Left ventricle myocardium superior (tissue), 1 donor: ENCODE measurements around the gene MAMLD1. TPM values are rescaled to one million over a fixed set of nuclear protein-coding genes. Genes with fewer than 3 reads are reported as not detected.

Source experiments
- ATAC-seq: fragments of 200-7000 bp; cut with Tn5 transposase; one replicate; pipeline ENCODE4 v1.9.1; 2020; ENCODE audit warnings: mild to moderate bottlenecking, moderate library complexity
- DNase-seq: peaks from one replicate; pipeline ENCODE4 v3.0.0-alpha.2; 2020
- intact Hi-C: fragments of 100-400 bp; cut with micrococcal nuclease; formaldehyde crosslinking; loops from one replicate; pipeline ENCODE4 v1.11.0; 2022
- total RNA-seq: library from RNA; stranded (reverse); fragmentation: NEBNext Ultra II Directional; extraction: Animal tissue kit (Norgen Biotek cat#: 25700); gene quantifications from one replicate; pipeline ENCODE4 v1.2.1, GENCODE V29; 2021
- donor health status: DM: no; HTN: yes; CAD: no; lungs with severe emphysema.

MAMLD1 gene
- total RNA-seq, 1 donor from 2014 or later: 2.3 TPM

DNA sequence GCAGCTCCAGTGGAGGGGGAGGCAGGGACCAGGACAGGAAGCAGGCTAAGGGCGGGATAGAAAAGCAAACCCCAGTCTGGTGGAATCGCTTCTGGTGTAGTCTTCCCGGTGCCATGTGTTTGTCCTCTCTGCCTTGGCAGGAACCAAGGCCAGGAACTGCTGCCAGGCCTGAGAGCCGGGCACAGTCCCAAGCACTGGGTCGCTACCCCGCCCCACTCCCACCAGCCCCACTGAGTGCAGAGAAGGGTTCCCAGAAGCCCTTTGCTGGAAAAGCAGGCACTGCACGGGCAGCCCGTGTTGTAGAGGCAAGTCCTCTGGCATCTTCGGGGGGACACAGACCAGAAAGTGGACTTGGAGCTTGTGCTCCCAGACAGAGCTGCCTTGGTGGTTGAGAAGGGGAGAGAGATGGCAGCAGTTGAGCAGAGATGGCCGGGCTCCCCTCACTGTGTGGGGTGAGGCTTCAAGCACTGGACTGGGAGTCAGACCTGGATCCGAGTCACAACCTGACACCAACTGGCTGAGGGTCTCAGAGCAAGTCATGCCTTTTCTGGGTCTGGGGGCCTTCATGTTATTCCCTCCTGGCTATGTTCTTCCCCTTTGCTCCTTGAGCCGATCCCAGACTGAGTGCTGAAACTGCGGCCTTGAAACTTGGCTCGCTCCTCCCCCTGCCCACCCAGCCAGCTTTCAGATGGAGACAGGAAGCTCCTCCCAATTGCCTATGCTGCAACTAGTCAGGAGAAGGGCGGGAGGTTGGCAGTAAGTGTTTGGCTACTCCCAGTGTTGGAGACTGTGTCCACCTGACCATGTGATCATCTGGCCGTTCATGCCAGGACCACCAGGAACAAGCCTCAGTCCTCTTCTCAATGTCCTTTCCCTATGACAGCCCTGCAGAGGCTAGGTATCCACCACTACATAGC, 145.6 kb downstream of the MAMLD1 start:
- ATAC-seq (peak; percentile 91), DNase-seq (peak; percentile 78)
- intact Hi-C loops: no loop called here

GRCh38 chrX:150509703-150510102, 146.6 kb downstream of the MAMLD1 start:
- ATAC-seq (no peak), DNase-seq (no peak)
- intact Hi-C loops: no loop called here

DNA sequence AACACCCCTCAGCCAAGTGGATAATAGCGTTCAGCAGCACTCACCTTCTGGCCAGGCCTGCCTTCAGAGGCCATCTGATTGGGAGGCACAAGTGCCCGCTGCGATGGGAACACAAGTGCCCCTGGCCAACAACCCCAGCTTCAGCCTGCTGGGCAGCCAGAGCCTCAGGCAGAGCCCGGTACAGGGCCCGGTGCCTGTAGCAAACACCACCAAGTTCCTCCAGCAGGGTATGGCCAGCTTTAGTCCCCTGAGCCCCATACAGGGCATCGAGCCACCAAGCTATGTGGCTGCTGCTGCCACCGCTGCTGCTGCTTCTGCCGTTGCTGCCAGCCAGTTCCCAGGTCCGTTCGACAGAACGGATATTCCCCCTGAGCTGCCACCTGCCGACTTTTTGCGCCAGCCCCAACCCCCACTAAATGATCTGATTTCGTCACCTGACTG, 149.4 kb downstream of the MAMLD1 start:
- intact Hi-C loops: no loop called here
- DNase-seq (no peak), ATAC-seq (no peak)

DNA sequence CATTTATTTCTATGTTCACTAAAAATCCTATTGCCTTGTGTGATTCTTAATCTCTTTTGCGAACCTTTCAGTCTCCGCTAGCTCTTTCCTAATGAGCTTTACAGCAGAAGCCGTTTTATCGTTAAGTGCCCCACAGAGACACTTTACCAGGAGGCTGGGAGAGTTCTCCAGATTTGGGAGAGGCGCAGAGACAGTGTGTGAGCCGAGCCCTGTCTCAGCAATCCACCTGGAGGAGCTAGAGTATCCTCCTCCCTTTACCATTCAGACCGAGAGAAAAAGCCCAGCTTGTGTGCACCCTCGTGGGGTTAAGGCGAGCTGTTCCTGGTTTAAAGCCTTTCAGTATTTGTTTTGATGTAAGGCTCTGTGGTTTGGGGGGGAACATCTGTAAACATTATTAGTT, 150.4 kb downstream of the MAMLD1 start:
- no peak for ATAC-seq
- intact Hi-C loops: no loop called here
- DNase-seq: no peak

GRCh38 chrX:150514462-150514861, 151.3 kb downstream of the MAMLD1 start:
- DNase-seq (no peak), ATAC-seq (no peak)
- intact Hi-C loops: no loop called here

DNA sequence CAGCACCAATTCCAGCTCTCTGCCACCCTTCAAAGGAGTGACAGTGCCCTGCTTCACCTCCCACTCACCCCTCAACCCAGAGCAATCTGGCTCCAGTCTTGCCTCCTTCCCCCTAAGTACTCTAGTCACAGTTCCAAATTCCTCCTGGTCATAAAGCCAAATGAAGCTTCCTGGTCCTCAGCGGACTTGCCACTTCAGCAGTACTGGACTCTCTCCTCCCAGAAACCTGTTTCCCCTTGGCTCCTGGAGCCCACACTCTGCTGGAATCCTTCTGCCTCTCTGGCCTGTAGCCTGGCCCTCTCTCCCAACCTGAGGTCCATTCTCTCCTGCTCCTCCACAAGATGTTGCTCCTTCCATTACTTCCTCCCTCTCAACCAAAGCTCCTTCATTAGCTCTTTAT, 152.7 kb downstream of the MAMLD1 start:
- ATAC-seq (no peak), DNase-seq (no peak)
- intact Hi-C loops: no loop called here

DNA sequence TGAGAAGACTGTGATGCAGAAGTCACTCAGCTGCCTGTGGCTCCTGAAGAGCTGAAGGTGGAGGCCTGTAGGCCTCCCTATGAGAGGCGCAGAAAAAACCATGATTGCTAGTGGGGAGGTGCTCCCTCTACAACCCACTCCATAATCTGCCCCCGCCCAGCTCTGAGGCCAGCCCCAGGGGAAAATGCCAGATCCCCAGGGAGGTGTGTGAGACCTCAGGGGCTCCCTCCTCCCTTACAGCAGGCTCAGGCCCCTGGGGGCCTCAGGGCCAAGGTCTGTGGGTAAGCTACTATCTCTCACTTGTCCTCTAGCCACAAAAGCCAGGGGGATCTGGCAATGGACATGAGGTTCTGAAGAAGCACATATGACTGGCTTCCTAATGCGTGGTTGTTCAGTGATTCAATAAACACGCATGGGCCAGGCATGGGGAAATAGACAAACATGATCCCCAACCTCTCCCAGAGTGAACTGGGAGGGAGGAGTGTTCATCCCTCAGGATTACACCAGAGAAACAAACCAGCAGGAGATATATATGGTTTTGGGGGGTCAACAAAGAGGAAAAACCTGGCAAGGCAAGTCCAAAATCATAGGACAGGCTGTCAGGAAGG, 154.3 kb downstream of the MAMLD1 start:
- no peak for DNase-seq
- intact Hi-C loops: no loop called here
- no peak for ATAC-seq

- DNase-seq: no peak
- no peak for ATAC-seq
- intact Hi-C loops: no loop called here
Observed at GRCh38 chrX:150522494-150522893, 159.4 kb downstream of the MAMLD1 start.

- intact Hi-C loops: no loop called here
- DNase-seq (peak; percentile 70), ATAC-seq (peak; percentile 97)
Observed at GRCh38 chrX:150525061-150525919, 162.2 kb downstream of the MAMLD1 start.

DNA sequence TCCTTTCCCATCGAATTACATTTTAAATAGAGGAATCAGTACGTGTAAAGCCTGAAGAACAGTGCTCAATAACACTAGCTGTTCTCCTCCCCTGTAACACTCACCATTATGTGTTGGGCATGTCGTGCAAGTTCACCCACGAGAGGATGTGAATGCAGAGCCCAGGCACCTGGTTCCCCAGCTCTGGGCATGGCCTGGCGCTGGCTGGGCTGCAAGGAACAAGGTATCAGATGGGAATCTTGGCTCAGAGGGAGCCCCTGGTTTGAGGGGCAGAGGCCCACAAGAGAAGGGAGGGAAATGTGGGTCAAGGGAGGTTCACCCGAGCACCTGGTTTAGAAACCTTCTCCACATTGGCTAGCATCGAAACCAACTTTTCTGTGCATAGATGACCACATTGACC, 163.6 kb downstream of the MAMLD1 start:
- intact Hi-C loops: no loop called here
- DNase-seq (no peak), ATAC-seq (no peak)

DNA sequence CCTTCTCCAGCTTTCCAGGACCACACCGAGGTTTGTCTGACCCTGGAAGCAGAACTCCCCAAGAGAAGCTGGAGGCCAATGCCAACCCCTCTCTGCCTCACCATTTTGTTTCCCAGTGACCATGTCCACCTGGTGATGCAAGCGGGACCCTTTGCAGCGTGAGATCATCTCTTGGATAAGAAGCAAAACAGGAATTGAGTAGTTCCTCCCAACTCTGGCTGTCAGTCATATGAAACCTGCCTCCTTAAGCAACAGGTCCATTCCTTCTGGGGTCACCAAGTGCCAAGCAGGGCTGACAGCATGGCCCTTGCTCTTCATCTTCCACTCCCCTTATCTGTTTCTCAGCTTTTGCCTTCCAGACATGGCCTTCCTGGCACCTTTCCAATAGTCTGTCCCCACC, 164.0 kb downstream of the MAMLD1 start:
- intact Hi-C loops: no loop called here
- no peak for DNase-seq
- ATAC-seq: no peak

DNA sequence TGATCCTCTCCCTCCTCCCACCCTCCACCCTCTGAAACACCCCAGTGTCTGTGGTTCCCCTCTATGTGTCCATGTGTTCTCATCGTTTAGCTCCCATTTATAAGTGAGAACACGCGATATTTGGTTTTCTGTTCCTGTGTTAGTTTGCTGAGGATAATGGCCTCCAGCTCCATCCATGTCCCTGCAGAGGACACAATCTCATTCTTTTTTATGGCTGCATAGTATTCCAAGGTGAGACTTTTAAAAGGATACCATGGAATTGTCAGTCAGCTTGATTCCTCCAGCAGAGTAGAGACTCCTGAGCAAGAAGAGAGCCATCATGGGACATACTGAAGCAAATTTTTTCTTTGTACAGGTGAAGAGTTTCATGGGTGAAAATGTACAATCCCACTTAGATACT, 166.5 kb downstream of the MAMLD1 start:
- DNase-seq: no peak
- no peak for ATAC-seq
- intact Hi-C loops: no loop called here

DNA sequence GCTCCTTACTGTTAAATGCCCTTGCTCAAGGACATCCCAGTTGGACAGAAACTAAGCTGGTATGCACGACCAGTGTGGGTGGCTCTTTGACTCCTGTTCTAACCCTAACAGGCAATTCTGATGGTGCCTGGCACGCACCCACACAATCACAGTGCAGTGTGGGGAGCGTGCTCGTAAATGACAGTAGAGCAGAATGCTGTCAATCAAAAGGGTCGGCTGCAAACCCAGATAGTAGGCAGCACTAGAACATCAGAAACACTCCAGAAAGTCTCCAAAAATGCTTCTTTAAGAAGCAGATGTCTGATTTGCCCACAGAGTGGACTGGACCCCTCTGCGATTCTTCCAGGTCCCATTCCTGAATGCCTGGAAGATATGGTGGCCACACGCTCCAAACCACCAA, 167.7 kb downstream of the MAMLD1 start:
- intact Hi-C loops: no loop called here
- ATAC-seq (no peak), DNase-seq (no peak)

DNA sequence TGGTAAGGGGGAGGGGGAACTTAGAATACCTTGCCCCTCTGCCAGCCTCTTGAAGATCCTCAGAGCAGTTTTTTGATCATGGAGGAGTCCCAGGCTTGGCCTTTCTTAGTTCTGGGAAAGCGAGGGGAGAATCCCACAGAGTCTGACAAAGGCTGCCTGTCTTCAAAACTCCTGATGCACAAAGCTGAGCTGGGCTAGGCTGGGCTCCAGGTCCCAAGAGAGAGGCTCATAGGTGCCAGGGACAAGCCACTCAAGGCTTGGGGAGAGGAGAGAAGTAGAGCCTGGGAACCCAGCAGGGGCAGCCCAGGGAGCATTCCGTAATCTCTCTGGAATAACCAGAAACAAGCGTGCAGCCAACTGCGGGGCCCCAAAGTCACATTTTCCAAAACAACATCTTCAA, 168.3 kb downstream of the MAMLD1 start:
- ATAC-seq: no peak
- intact Hi-C loops: no loop called here

GRCh38 chrX:150533863-150534262, 170.7 kb downstream of the MAMLD1 start:
- intact Hi-C loops: no loop called here
- ATAC-seq (no peak), DNase-seq (no peak)

More for the DNA sequence above, 168.3 kb downstream of the MAMLD1 start:
- no peak for DNase-seq

DNA sequence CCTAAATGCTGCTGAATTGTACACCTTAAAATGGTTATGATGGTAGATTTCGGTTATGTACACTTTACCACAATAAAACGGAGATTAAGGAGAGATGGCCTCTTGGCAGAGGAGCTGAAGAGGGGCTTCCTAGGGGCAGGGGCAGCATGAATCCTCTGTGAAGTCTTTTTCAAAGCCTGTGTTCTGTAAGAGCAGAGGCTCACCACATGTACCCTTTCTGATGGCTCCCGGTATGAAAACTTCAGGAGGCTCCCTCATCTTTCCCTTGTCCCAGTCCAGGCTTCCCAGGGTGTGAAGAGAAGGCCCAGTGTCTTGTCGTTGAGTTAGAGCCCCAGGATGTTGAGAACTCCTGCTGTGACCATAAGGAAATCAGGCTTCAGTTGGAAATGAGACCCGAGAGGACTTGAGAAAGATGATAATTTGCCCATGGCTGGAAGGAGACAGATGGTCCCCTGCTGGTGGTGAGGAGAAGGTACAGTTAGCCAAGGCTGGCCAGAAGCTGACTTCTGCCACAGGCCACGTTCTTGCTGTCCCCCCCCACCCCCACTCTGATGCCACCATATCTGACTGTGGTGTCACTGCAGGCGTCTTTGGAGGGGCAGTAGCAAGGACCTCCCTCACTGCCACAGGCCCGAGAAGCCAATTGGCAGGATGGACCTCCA, 173.5 kb downstream of the MAMLD1 start:
- DNase-seq (no peak), ATAC-seq (no peak)
- intact Hi-C loops: no loop called here

GRCh38 chrX:150537851-150538250, 174.7 kb downstream of the MAMLD1 start:
- ATAC-seq: no peak
- intact Hi-C loops: no loop called here
- no peak for DNase-seq

GRCh38 chrX:150540965-150541364, 177.8 kb downstream of the MAMLD1 start:
- intact Hi-C loops: no loop called here
- ATAC-seq (no peak), DNase-seq (no peak)

DNA sequence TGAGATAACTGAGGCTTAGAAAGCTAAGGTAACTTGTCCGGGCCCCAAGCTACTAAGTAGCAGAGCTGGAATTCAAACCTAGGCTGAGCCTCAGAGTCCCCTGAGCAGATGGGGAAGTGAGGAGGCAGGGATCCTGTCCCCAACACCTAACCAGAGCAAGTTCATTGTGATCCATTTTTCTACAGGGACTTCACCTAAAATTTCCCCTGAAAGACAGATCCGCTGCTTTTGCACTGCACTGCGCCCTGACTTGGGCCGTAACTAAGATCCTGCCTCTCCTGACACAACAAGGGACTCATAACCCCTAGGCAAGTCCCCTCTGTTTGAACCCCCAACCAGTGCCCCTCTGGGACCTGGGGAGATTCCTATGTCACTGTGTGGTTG, 179.7 kb downstream of the MAMLD1 start:
- DNase-seq: no peak
- no peak for ATAC-seq
- intact Hi-C loops: no loop called here
